ENCODE results near the gene ANAPC2.

The ANAPC2 gene

GRCh38 chr9:137227054-137227852, 38.9 kb upstream of the ANAPC2 start, which contains the start of gene RNF224:
Gene RNF224 (plus strand): TSS chr9:137227502. CDS start chr9:137228336, 834 bp downstream.
- DNase-seq: peak; percentile 88

GRCh38 chr9:137226338-137227053, 38.1 kb upstream of the ANAPC2 start:
- DNase-seq: no peak

GRCh38 chr9:137225699-137226331, 37.5 kb upstream of the ANAPC2 start:
- DNase-seq: no peak

GRCh38 chr9:137224830-137225694, 36.7 kb upstream of the ANAPC2 start, which contains the start of gene CYSRT1:
Gene CYSRT1 (plus strand): TSS chr9:137225174. CDS start chr9:137225622, 448 bp downstream.
- peak; percentile 41 for DNase-seq

GRCh38 chr9:137223078-137223970, 35.0 kb upstream of the ANAPC2 start:
- DNase-seq: peak; percentile 100

GRCh38 chr9:137222190-137223077, 34.1 kb upstream of the ANAPC2 start, which contains the start of gene RNF208:
Gene RNF208 (minus strand): TSS chr9:137222240. CDS start chr9:137221212, 1,028 bp downstream.
- peak; percentile 15 for DNase-seq

- peak; percentile 20 for DNase-seq
These were observed 33.2 kb upstream of the ANAPC2 start for GRCh38 chr9:137221506-137222111.

GRCh38 chr9:137221095-137221505, 32.7 kb upstream of the ANAPC2 start:
- DNase-seq: no peak

- DNase-seq: no peak
These were observed 32.1 kb upstream of the ANAPC2 start for GRCh38 chr9:137220317-137221094.

- DNase-seq: no peak
These were observed 31.5 kb upstream of the ANAPC2 start for GRCh38 chr9:137219757-137220316.

GRCh38 chr9:137218754-137219271, 30.5 kb upstream of the ANAPC2 start:
- DNase-seq: no peak

GRCh38 chr9:137218212-137218753, 29.9 kb upstream of the ANAPC2 start:
- DNase-seq: no peak

- DNase-seq: no peak
These were observed 29.2 kb upstream of the ANAPC2 start for GRCh38 chr9:137217276-137218211.

- DNase-seq: no peak
These were observed 28.0 kb upstream of the ANAPC2 start for GRCh38 chr9:137216188-137216965.

- no peak for DNase-seq
These were observed 27.0 kb upstream of the ANAPC2 start for GRCh38 chr9:137215196-137215986.

Measured in activated CD4-positive, alpha-beta T cell treated with anti-CD3 and anti-CD28 coated beads, Interleukin-2, Interleukin-6, amounts not matched to agents 100 ng/mL and 50 ng/mL, durations not matched to agents 16 hours and 8 hours (primary cell).